NCI-H524 treated with DMSO at 0.1 percent for 48 hours (cell line): ENCODE results near the gene SLC48A1.

Experiments
- DNase-seq: peaks from one replicate; lab custom pipeline; 2025; lab: John Stamatoyannopoulos, UW

SLC48A1 gene

DNA sequence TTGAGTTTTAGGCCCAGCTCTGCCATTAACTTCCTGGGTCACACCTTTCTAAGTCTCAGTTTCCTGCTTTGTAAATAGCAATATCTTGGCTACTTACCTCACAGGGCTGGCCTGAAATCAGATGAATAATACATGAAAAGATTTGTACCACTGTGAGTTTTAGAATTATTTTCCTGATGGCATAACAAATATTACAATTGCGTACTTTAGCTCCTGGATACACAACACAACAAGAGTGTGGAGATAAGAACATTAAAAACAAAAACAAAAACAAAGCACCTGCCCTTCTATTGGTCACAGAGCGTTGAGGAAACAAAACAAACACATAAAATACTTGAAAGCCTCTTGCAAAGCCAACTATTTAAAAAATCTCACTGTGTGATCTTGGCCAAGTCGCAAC lies 51.6 kb downstream of the SLC48A1 start:
- DNase-seq = no peak

DNA sequence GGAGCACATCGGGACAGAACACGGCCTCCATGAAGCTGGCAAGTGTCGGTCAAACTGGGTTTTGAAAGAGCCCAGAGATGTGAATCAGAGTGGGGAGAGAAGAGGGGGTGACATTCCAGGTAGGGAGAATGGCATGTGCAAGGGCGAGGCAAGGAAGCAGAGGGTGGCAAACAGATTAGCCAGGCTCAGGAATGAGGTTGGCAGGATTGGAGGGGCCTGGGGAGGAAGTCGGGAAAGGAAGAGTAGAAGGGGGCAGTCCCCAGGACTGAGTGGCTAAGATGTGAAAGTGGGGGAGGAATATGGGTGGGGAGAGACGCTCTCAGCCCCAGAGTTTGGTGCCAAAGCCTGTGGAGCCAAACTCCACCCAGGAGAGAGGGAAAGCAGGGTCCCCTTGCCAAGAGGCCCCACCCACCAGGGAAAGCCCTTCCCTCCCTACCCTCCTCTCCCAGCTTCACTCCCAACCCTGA lies 52.2 kb downstream of the SLC48A1 start:
- no peak for DNase-seq

DNA sequence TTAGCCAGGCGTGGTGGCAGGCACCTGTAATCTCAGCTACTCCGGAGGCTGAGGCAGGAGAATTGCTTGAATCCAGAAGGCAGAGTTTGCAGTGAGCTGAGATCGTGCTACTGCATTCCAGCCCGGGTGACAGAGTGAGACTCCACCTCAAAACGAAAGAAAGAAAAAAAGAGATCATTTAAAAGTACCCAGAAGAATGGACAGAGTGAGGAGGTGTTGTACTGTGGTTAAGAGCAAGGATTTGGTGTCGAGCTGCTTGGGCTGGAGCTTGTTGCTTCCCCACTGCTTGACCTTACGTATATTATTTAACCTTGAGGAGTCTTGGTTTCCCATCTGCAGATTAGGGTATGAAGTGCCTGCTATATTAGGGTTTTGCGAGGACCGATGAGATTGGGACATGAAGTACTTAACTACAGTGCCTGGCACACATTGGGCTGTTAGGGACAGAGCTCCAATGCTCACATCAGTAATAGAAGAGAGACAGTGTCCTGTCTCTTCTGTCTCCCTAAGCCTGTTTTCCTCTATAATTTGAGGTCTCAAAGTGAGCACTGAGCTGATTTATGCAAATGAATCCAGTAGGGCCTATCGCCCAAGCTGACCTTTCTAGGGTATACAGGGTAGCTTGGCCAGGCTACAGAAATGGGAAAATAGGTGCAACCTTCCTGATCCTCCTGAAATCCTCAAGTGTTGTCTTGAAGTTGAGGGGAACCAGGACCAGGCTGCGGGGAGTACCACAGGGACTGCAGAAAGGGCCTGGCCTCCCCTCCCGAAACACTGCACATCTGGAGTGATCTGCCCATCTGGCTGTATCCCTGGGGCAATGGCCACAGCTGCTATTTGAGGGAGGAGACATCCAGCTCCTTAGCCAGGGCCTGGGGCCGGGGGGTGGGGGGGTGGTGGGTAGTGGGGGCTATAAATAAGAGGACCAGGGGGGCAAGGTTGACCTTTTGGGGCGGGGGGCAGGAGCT lies 55.3 kb downstream of the SLC48A1 start:
- no peak for DNase-seq

DNA sequence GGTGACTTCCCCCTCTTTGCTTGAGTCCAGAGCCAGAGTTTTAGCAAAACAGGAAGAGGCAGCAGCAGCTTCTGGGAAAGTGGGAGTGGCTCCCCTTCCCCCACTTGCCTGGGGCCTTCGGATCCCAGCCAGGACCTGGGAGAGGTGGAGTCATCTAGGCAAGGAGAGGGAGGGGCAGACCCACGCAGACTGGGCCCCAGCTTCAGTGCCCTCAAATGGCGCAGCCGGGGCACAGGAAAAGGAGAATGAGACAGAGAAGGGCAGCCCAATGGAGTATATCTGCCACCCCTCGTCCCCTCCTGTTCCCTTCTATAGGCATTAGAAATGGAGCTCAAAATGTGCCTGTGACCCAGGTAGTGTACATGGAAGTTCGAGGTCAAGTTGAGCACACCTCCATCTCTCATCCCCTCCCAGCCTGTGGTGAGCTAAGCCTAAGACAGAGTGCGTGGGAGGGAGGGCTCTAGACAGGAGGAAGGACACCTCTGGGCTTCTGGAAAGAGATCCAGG lies 56.0 kb downstream of the SLC48A1 start:
- no peak for DNase-seq

DNA sequence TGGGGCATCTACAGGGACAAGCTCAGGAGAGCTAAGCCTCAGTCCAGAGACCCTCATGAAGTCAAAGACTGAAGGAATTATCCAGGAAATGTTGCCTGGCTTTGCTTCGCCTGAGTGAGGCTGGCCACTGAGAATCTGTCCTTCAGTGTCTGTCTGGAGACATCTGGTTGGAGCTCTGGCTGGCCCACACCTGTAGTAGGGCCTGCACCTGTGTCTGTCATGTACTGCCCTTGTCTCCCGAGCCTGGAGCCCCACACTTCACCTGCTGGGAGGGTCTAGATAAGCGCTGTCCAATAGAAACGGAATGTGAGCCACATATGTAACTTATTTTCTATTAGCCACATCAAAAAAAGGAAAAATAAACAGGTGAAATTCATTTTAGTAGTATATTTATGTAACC lies 56.5 kb downstream of the SLC48A1 start:
- DNase-seq = no peak
